Heart right ventricle (tissue), 16 donors: Measurements from ENCODE around the gene RHEB. TPM values are rescaled to one million over a fixed set of nuclear protein-coding genes. Genes with fewer than 3 reads are reported as not detected.

Source experiments
- ATAC-seq, 8 donors: fragments of 200-7000 bp; cut with Tn5 transposase; one replicate each; pipeline ENCODE4 v1.9.1; 2020; ENCODE audit warnings: mild to moderate bottlenecking in 8 of 8, moderate library complexity in 8 of 8, moderate number of reproducible peaks in 1 of 8
- DNase-seq, 2 donors: peaks; one replicate each; pipeline ENCODE4 v3.0.0-alpha.2; 2020
- H3K27ac ChIP-seq, 10 donors: fragments of 200-600 bp; sonication (generic) in 2 of 10; one replicate each; pipeline versions ENCODE4 v1.5.0 to v1.8.0; 2020 to 2022; ENCODE audit warnings: mild to moderate bottlenecking in 3 of 10
- H3K27me3 ChIP-seq, 7 donors: fragments of 200-600 bp; one replicate each; pipeline ENCODE4 v1.8.0; 2021 to 2022; ENCODE audit warnings: mild to moderate bottlenecking in 2 of 7
- H3K36me3 ChIP-seq, 9 donors: fragments of 200-600 bp; sonication (generic) in 1 of 9; one replicate each; pipeline versions ENCODE4 v1.5.0 to v1.8.0; 2020 to 2022; ENCODE audit warnings: mild to moderate bottlenecking in 2 of 9
- H3K4me1 ChIP-seq, 9 donors: fragments of 200-600 bp; sonication (generic) in 1 of 9; one replicate each; pipeline versions ENCODE4 v1.5.0 to v1.8.0; 2020 to 2022; ENCODE audit warnings: mild to moderate bottlenecking in 4 of 9
- H3K4me3 ChIP-seq, 10 donors: fragments of 200-600 bp; sonication (generic) in 2 of 10; one replicate each; pipeline versions ENCODE4 v1.5.0 to v1.8.0; 2020 to 2022; ENCODE audit warnings: mild to moderate bottlenecking in 7 of 10, moderate library complexity in 2 of 10
- H3K9me3 ChIP-seq, 11 donors: fragments of 200-600 bp in 10 of 11; sonication (generic) in 2 of 11; one replicate each; pipeline versions ENCODE4 v1.5.0 to v1.8.0; 2013 to 2022; ENCODE audit warnings: mild to moderate bottlenecking in 2 of 11, control low read depth in 1 of 11, moderate library complexity in 1 of 11
- WGBS, 2 donors: extraction: QIAGEN DNeasy Blood & Tissue Kit; methylation state at CpG; one replicate each; pipeline ENCODE4 v1.1.7; 2013; ENCODE audit warnings: inconsistent platforms in 1 of 2; 5-methylcytosine and 5-hydroxymethylcytosine counted together
- intact Hi-C, 10 donors: fragments of 100-400 bp; cut with DNase I; formaldehyde crosslinking; loops; one replicate each; pipeline versions ENCODE4 v1.11.1 to v1.14.2; 2022
- polyA plus RNA-seq, 2 donors: library from polyadenylated mRNA; stranded (reverse); fragments of 200-250 nt; gene quantifications; one replicate each; pipeline ENCODE4 v1.2.3, GENCODE V29; 2013
- total RNA-seq, 10 donors: library from RNA; stranded (reverse); fragmentation: NEBNext Ultra II Directional in 3 of 10; extraction: Animal tissue kit (Norgen Biotek cat#: 25700) in 3 of 10; gene quantifications; one replicate each; pipeline versions ENCODE4 v1.2.1 to v1.2.4, GENCODE V29; 2021 to 2023
- TF ChIP-seq, protein P1 (sequence below), 9 donors: fragments of 200-600 bp; sonication (generic) in 2 of 9; IDR thresholded peaks; one replicate each; pipeline versions ENCODE4 v1.5.0 to v1.8.0; 2021 to 2022; ENCODE audit warnings: antibody characterized with exemption in 9 of 9, mild to moderate bottlenecking in 5 of 9, moderate library complexity in 1 of 9
- donor health status: Arrhythmogenic right ventricular cardiomyopathy.
- donor health status: ischemic (EF 13 %, LVEDD 7.1; RV severe dilation, severe dysfunction).
- donor health status: healthy with polysubstance abuse.
- donor health status: DM: no; HTN: yes; CAD: no.
- donor health status: DM: no; HTN: no; CAD: no.
- donor health status: ischemic (EF 25% LVEDD 6.9; RV normal size, moderate dysfunction).
- donor health status: ischemic (EF 25% LVEDD 5.7; RV mildly dilated, moderate dysfunction).
- donor health status: healthy.
- donor health status: DM: yes; HTN: yes; CAD: no.
- donor health status: Ischemic cardiomyopathy.
- donor health status: ischemic (EF 35%, LVEDD 5.7; RV mildly dilated, moderate dysfunction).
- donor health status: nonischemic (EF 11% LVEDD 7.7; RV severe dilation, severe dysfunction).
- donor health status: DM: yes; HTN: yes; CAD: no.
- donor health status: PGD.
- donor health status: ischemic (EF 29% LVEDD 5.4; RV normal size, mild dysfunction).
- donor health status: nonischemic (EF 23%, LVEDD 6.1; RV moderate dilation, normal function).

RHEB gene
- total and polyA plus RNA-seq, 12 donors, result 56.0 to 174 (median 104) TPM

- Histone ChIP-seq H3K36me3 (no peaks in the 10 kb centered on the region), H3K4me1 (peaks cover 0 to 17% (median 8%) of the 10 kb centered on the region in 9 donors), H3K4me3 (no peak overlapping the region), H3K27ac (no peak overlapping the region), H3K9me3 (no peaks in the 10 kb centered on the region), H3K27me3 (peaks cover 0 to 6% (median 0%) of the 10 kb centered on the region in 7 donors)
- TF ChIP-seq, protein P1, sequence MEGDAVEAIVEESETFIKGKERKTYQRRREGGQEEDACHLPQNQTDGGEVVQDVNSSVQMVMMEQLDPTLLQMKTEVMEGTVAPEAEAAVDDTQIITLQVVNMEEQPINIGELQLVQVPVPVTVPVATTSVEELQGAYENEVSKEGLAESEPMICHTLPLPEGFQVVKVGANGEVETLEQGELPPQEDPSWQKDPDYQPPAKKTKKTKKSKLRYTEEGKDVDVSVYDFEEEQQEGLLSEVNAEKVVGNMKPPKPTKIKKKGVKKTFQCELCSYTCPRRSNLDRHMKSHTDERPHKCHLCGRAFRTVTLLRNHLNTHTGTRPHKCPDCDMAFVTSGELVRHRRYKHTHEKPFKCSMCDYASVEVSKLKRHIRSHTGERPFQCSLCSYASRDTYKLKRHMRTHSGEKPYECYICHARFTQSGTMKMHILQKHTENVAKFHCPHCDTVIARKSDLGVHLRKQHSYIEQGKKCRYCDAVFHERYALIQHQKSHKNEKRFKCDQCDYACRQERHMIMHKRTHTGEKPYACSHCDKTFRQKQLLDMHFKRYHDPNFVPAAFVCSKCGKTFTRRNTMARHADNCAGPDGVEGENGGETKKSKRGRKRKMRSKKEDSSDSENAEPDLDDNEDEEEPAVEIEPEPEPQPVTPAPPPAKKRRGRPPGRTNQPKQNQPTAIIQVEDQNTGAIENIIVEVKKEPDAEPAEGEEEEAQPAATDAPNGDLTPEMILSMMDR (IDR thresholded peaks at IDR 0.05), result no peak
- intact Hi-C loops, result no loop called here
- no peak for DNase-seq
- 95 to 98% methylated on average over 7 of the region's 7 CpGs for WGBS, 2 donors
- no peak for ATAC-seq
Observed at GRCh38 chr7:151549083-151549482, 29.4 kb upstream of the RHEB start.

DNA sequence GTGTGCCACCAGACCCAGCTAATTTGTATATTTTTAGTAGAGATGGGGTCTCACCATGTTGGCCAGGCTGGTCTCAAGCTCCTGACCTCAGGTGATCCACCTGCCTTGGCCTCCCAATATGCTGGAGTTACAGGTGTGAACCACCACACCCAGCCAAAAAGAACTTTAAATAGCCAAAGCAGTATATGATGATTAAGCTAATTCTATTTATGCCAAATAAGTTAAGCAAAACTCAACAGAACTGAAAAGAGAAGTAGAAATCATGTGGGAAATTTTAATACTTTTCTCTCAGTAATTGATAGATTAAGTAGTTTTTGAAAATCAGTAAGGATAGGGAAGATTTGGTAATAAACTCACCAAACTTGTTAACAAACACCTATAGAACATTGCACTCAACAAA, 24.5 kb upstream of the RHEB start:
- ATAC-seq (no peak), DNase-seq (no peak)
- Histone ChIP-seq H3K9me3 (no peaks in the 10 kb centered on the region), H3K27me3 (peaks cover 0 to 6% (median 0%) of the 10 kb centered on the region in 7 donors), H3K4me1 (peaks cover 0 to 9% (median 7%) of the 10 kb centered on the region in 9 donors), H3K4me3 (no peak overlapping the region), H3K36me3 (no peaks in the 10 kb centered on the region), H3K27ac (no peak overlapping the region)
- TF ChIP-seq, protein P1 (IDR thresholded peaks at IDR 0.05), result no peak
- intact Hi-C loops, result no loop called here

DNA sequence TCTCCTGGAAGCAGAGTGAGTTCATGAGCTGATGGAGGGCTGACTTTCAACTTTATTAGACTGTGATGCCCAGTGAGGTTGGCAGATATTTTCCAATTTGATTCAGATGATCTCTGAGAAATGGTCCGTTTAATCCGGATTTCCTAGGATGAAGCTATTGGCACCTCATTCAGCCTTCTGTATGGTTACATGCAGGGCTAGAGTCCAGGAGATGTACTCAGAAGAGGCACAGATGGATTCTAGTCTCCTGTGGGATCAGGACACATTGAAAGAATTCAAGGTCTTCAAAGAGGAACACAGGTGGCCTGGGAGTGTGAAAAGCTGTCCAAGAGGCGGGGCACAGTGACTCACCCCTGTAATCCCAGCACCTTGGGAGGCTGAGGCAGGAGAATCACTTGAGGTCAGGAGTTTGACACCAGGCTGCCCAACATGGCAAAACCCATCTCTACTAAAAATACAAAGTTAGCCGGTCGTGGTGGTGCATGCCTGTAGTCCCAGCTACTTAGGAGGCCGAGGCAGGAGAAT, 23.0 kb upstream of the RHEB start:
- TF ChIP-seq, protein P1 (IDR thresholded peaks at IDR 0.05), result no peak
- Histone ChIP-seq H3K4me3 (no peak overlapping the region), H3K27me3 (peaks cover 0 to 6% (median 0%) of the 10 kb centered on the region in 7 donors), H3K36me3 (no peaks in the 10 kb centered on the region), H3K27ac (no peak overlapping the region), H3K4me1 (peaks cover 0 to 24% (median 17%) of the 10 kb centered on the region in 9 donors), H3K9me3 (no peaks in the 10 kb centered on the region)
- no peak for DNase-seq
- no peak for ATAC-seq
- intact Hi-C loops, result no loop called here
- WGBS, 2 donors, result 92 to 95% methylated on average over 6 of the region's 6 CpGs

DNA sequence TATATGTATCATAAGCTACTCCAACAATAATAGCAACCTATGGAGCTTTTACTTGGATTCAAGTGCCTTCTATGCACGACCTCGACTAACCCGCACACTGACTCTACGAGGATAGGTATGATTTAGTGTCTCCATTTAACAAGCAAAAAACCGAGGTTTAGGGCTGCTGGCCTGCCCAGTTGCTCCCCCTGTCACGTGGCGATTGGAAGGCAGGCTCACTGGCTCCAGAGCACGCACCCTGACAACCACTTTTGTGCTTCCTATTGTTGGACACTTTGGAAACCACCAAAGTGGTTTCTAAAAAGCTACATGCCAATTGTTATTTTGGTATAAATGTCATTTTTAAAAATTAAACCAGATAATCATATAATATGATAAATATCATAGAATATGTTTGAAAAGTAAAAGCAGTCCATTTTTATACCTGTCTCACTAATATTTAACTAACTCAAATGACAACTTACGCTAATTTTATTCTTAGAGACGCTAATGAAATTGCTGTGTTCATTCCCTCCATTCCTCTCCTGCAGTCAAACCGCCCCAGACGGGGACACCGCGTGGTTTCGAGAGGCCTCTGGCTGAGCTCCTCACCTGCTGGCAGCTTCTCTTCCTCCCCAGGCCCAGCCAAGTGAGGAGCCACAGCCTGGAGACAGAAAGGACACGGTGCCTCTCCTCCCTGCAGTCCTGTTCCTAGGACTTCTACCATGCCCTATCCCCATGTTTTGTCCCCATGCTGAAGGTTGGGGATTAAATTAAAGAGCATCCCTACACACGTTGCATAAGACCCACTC, 22.2 kb upstream of the RHEB start:
- Histone ChIP-seq H3K36me3 (no peaks in the 10 kb centered on the region), H3K27ac (no peak overlapping the region), H3K9me3 (no peaks in the 10 kb centered on the region), H3K4me3 (no peak overlapping the region), H3K27me3 (peaks cover 0 to 6% (median 0%) of the 10 kb centered on the region in 7 donors), H3K4me1 (peaks cover 0 to 22% (median 14%) of the 10 kb centered on the region in 9 donors)
- no peak for DNase-seq
- TF ChIP-seq, protein P1 (IDR thresholded peaks at IDR 0.05), result no peak
- 84 to 88% methylated on average over 17 of the region's 17 CpGs for WGBS, 2 donors
- intact Hi-C loops, result no loop called here
- peak in 2 of 8 donors; percentile 46 to 76 for ATAC-seq
